Activated CD4-positive, alpha-beta T cell treated with anti-CD3 and anti-CD28 coated beads for 4 hours (primary cell): ENCODE results near the gene TOP1.

Experiments
- DNase-seq, 2 donors: peaks; one replicate each; pipeline ENCODE4 v3.0.0-alpha.2; 2020

TOP1 gene

GRCh38 chr20:41004531-41005360, 23.9 kb upstream of the TOP1 start:
- DNase-seq = no peak

- no peak for DNase-seq
These were observed 23.3 kb upstream of the TOP1 start for GRCh38 chr20:41005361-41005729.

GRCh38 chr20:41006126-41006935, 22.3 kb upstream of the TOP1 start:
- no peak for DNase-seq

- no peak for DNase-seq
These were observed 21.6 kb upstream of the TOP1 start for GRCh38 chr20:41006936-41007474.

GRCh38 chr20:41007481-41007880, 21.1 kb upstream of the TOP1 start:
- no peak for DNase-seq

- DNase-seq = no peak
These were observed 18.7 kb upstream of the TOP1 start for GRCh38 chr20:41009946-41010345.

GRCh38 chr20:41011551-41012067, 17.0 kb upstream of the TOP1 start:
- DNase-seq = no peak

- no peak for DNase-seq
These were observed 14.0 kb upstream of the TOP1 start for GRCh38 chr20:41014561-41015088.

GRCh38 chr20:41017448-41018042, 11.1 kb upstream of the TOP1 start:
- no peak for DNase-seq

GRCh38 chr20:41018153-41018552, 10.5 kb upstream of the TOP1 start:
- DNase-seq = no peak

GRCh38 chr20:41023549-41023948, 5.1 kb upstream of the TOP1 start:
- DNase-seq = no peak

- DNase-seq = no peak
These were observed 1.3 kb upstream of the TOP1 start for GRCh38 chr20:41027366-41027765.

GRCh38 chr20:41027872-41028358, 707 bp upstream of the TOP1 start:
- no peak for DNase-seq

GRCh38 chr20:41029150-41029901, 704 bp downstream of the TOP1 start:
- peak; percentile 23 to 34 for DNase-seq

- no peak for DNase-seq
These were observed 1.4 kb downstream of the TOP1 start for GRCh38 chr20:41030061-41030460.

- DNase-seq = no peak
These were observed 2.1 kb downstream of the TOP1 start for GRCh38 chr20:41030531-41031242.

- no peak for DNase-seq
These were observed 2.6 kb downstream of the TOP1 start for GRCh38 chr20:41031243-41031619.

- DNase-seq = no peak
These were observed 3.6 kb downstream of the TOP1 start for GRCh38 chr20:41032271-41032670.

GRCh38 chr20:41034239-41034638, 5.6 kb downstream of the TOP1 start:
- DNase-seq = no peak

- no peak for DNase-seq
These were observed 6.6 kb downstream of the TOP1 start for GRCh38 chr20:41035207-41035606.

GRCh38 chr20:41037179-41037578, 8.6 kb downstream of the TOP1 start:
- no peak for DNase-seq
